GM19023 (cell line): ENCODE results near the gene FBXO27.
"Not testable (repeated sequence)": the region's sequence is repeated elsewhere in the genome, so short reads cannot be mapped to it uniquely, and the experiment has no call there.

Experiments used
- ATAC-seq: cut with Tn5 transposase; IDR thresholded peaks from one replicate; pipeline ENCODE4 v1.9.1; 2021; ENCODE audit warnings: mild to moderate bottlenecking, moderate library complexity; ENCODE audit not compliant: unreplicated experiment

FBXO27 gene

DNA sequence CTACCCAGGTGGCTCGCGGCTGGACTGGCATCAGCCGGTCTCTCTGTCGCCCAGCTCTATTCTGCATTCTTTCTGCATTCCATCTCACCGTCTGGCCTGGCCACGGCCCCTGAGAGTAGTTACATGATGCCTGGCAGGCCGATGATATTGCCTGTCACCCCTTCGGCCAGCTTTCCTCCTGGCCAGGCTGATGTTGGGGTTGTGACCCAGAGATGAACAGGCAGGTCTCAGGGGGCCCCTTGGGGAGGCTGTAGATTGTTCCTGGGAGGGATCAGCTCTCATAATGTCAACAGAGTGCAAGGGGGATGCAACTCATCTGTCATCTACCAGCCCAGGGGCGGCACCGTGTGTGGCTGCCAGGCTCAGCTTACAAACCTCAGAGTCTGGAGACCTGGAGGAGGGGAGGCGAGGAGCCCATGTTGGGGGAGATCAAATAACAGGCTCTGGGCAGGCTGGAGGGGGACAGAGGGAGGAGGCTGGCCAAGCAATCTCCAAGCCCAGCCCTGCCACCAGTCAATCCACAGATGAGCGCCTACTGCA is 43.2 kb downstream of the FBXO27 start:
- no peak for ATAC-seq

DNA sequence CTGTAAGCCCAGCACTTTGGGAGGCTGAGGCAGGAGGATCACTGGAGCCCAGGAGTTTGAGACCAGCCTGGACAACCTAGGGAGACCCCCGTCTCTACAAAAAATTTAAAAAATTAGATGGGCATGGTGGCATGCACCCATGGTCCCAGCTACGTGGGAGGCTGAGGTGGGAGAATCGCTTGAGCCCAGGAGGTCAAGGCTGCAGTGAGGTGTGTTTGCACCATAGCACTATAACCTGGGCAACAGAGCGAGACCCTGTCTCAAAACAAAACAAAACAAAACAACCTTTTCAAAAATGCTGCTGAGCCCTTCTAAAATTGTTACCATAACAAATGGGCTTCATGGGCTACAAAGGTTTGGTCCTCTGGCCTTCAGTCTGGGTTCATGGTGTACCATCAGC is 43.7 kb downstream of the FBXO27 start:
- ATAC-seq, result not testable (repeated sequence)

DNA sequence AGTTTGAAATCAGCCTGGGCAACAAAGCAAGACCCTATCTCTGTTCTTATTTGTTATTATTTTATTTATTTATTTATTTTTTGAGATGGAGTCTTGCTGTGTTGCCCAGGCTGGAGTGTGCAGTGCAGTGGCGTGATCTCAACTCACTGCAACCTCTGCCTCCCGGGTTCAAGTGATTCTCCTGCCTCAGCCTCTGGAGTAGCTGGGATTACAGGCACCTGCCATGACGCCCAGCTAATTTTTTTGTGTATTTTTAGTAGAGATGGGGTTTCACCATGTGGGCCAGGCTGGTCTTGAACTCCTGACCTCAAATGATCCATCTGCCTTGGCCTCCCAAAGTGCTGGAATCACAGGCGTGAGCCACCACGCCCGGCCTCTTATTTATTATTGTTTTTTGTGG is 44.6 kb downstream of the FBXO27 start:
- ATAC-seq, result not testable (repeated sequence)

DNA sequence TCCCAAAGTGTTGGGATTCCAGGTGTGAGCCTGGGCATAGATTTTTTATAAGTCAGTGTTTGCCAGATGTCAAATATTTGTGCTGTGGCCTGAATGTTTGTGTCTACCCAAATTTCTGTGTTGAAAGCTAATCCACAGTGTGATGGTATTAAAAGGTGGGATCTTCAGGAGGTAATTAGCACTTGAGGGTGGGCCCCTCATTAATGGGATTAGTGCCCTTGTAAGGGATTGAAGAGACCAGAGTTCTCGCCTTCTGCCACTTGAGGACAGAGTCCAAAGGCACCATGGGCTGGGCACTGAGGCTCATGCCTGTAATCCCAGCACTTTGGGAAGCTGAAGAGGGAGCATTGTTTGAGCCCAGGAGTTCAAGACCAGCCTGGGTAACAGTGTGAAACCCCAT is 47.1 kb downstream of the FBXO27 start:
- no peak for ATAC-seq

DNA sequence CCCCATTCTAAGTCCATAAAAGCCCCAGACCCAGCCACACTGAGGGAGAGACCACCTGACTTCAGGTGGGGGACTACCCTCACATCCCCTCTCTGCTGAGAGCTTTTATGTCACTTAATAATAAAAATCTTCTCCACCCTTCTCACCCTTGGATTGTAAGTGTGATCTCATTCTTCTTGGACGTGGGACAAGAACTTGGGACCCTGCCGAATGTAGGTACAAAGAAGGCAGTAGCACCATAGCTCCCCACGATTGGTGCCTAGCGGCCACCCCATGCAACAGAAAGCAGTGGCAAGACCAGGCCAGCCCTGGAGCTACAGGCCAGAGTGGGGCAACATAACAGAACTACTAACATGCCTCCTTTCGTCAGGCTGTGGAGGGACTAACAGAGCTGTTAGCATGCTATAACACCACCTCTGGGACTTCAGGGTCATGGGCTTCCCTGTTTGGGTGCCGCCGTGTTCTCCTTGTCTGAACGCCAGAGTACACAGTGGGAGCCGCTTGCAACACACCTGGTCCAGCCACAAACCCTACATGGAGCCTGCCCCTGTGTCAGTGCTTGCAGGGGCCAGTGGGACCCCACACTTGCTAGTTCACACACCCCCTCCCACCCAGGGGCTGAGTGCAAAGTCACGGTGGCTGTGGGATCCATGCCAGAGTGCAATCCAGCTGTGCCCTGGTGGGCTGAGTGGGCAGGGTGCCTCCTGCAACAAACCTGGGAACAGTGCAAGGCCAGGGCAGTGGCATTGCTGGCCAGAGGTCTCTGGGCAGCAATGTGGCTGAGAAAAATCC is 51.6 kb downstream of the FBXO27 start:
- no peak for ATAC-seq

DNA sequence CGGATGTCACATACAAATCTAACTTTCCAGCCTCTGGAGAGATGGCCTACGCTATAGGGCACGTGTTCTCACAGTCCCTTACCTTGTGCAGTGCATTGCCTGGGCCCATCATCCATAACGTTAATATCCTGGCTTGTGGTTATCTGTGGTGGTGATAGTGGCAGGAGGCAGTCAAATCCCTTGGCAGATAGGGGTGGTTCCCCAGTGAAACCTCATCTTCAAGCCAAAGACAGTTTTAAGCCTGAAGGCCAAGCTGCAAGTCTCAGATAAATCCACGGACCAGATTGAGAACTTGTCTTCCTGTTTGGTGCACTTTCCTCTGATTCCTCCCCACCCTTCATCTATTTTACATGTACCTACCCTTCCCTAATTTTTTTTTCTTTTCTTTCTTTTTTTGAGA is 52.5 kb downstream of the FBXO27 start:
- ATAC-seq, result no peak

DNA sequence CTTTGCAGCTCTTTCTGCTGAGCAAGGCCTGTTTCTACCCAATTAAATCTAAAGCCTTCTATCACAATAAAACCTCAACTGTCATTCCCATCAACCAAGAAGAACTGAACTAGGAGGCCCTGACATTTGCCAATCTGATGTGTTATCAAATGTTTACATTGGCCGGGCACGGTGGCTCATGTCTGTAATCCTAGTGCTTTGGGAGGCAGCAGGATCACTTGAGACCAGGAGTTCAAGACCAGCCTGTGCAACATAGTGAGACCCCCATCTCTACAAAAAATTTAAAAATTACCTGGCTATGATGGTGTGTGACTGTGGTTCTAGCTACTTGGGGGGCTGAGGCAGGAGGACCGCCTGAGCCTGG is 54.0 kb downstream of the FBXO27 start:
- ATAC-seq, result no peak

DNA sequence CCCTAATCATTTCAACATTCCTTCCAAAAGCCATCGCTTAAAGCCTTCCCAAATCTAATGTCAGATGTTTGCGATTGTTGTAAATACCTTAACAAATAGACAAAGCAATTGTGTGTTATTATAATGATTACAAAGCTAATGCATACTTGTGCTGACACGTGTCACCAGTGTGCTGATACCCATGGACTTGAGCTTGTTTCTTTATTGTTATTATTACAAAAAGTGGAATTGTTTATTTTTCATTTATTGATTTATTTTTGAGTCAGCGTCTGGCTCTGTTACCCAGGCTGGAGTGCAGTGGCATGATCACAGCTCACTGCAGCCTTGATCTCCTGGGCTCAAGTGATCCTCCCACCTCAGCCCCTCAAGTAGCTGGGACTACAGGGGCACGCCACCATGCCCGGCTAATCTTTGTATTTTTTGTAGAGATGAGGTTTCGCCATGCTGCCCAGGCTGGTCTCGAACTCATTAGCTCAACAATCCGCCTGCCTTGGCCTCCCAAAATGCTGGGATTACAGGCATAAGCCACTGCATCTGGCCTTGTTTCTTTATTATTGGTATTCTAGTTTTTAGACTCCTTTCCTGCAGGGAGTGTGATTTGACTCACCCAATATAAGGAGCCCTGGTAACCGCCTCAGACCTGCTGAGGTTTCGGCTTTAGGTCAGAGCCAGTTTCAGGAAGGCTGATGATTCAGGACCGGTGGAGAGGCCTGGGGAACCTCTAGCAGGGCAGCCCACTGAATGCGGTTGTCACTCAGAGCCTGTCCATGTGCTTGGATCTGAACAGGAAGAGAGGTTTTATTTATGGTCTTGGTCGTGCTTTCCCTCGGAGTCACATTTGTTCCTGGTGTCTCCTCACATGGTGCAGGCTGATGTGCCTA is 54.7 kb downstream of the FBXO27 start:
- ATAC-seq, result peak; percentile 69

DNA sequence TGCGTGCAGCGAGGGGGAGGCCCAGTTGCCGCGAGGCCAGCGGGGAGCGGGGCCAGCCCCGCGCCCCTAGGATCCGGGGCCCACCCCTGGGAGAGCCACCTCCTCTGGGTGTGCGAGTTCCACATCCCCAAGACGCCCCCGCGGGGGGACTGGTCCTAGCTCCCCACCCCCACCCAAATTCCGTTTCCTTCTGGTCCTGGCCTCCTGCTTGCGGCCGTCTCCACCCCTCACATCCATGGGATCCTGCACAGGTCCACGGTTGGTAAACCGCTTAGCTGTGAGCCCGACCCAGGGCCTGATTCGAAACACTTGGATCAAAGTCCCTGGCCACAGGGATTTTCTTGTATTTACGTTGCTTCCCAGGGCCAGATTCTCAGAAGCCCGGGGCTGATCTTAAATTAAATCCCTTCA is 56.5 kb downstream of the FBXO27 start:
- no peak for ATAC-seq

DNA sequence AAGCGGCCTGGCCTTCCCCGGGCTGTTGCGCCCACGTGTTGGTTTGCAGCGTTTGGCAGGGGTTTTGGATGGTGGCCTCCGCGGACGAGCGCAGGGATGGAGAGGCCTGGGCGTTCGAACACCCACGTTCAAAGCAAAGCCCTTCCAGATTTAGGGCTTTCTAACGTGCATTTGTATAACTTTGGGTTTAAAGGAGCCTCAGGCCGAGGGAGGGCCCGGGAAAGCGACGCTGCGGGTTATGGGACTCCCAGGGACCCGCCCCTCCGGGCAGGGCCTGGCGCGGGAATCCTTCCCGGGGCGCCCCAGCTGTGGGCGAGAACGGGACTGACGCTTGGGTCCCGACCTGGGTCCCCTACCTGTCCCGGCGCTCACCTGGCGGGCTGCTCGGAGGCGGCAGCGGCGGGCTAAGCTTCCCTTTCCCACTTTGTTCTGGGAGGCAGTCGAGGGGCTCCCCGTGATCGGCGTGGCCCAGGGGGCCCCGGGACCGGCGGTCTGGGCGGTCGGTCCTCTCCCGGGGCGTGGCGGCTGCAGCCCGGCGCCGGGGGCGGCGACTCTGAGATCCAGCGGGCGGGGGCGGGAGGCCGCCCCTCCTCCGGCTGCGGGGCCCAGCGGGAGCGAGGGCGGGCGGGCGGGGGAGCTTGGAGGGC is 57.0 kb downstream of the FBXO27 start, which contains the start of gene FBXO17:
TSS of gene FBXO17 (minus strand) at position 529 of the 647 bp plus-strand sequence. CDS start 25,423 bp downstream, outside the sequence.
- no peak for ATAC-seq

DNA sequence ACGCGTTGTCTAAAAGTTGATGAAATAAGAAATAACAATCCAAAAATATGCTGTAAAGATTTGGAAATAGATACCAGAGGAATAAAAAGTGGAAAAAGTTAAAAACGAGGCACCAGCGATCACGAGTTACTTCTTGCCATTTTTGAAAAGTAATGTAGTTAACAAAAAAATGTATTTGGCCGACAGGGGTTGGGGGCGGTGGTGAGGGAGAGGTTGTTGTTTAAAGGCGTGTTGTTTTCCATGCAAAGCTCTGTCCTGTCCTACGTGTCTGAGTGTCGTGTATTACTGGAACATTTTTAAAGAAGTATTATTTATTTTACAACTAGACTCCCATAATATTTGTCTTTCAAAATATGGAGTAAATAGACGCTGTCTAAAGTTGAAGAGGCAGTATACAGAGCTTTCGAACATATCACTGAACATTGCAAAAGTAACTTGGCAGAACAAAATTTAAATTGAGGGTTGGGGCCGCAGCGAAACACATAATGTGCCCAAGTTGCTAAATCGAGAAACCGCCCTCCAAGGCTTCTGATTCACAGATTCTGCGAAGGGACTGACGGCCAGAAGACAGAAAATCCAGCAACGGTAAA is 57.6 kb downstream of the FBXO27 start:
- no peak for ATAC-seq
